HEK293T (cell line): ENCODE results near the gene B3GAT3.

Experiments used
- CTCF ChIA-PET: fragments of 350-600 bp; formaldehyde crosslinking; extraction: SDS; loops from one replicate; lab custom pipeline; 2021; ENCODE audit warnings: antibody characterized with exemption, inconsistent platforms; lab: Yijun Ruan, JAX
- POLR2A ChIA-PET: fragments of 350-600 bp; formaldehyde crosslinking; extraction: SDS; loops from one replicate; lab custom pipeline; 2020; ENCODE audit warnings: antibody characterized with exemption, inconsistent platforms; lab: Yijun Ruan, JAX
- DNase-seq: peaks from one replicate; pipeline ENCODE4 v3.0.0; 2012; ENCODE audit warnings: mixed read lengths; ENCODE audit errors: extremely low spot score
- ARNT ChIP-seq: fragments of 450-650 bp; IDR thresholded peaks from 2 replicates; pipeline ENCODE4 v1.6.1; 2017; ENCODE audit warnings: mild to moderate bottlenecking
- BHLHE40 ChIP-seq: fragments of 450-650 bp; IDR thresholded peaks from 2 replicates; pipeline ENCODE4 v1.6.1; 2016; ENCODE audit warnings: mild to moderate bottlenecking, moderate library complexity, borderline replicate concordance
- CTBP1 ChIP-seq: fragments of 450-650 bp; IDR thresholded peaks from 2 replicates; pipeline ENCODE4 v1.6.1; 2016; ENCODE audit warnings: borderline replicate concordance
- ELF4 ChIP-seq: fragments of 450-650 bp; IDR thresholded peaks from 2 replicates; pipeline ENCODE4 v1.6.1; 2017; ENCODE audit warnings: antibody characterized with exemption
- FOXA1 ChIP-seq: fragments of 450-650 bp; IDR thresholded peaks from 2 replicates; pipeline ENCODE4 v1.6.1; 2016; ENCODE audit warnings: mild to moderate bottlenecking
- FOXK2 ChIP-seq: fragments of 450-650 bp; IDR thresholded peaks from 2 replicates; pipeline ENCODE4 v1.6.1; 2016; ENCODE audit warnings: mild to moderate bottlenecking
- FOXM1 ChIP-seq: fragments of 450-650 bp; IDR thresholded peaks from 2 replicates; pipeline ENCODE4 v1.6.1; 2017; ENCODE audit warnings: mild to moderate bottlenecking, borderline replicate concordance
- HDGF ChIP-seq: fragments of 450-650 bp; IDR thresholded peaks from 2 replicates; pipeline ENCODE4 v1.6.1; 2017; ENCODE audit warnings: antibody characterized with exemption, borderline replicate concordance
- L3MBTL2 ChIP-seq: fragments of 450-650 bp; conservative IDR thresholded peaks from 2 replicates; pipeline ENCODE4 v1.6.1; 2016; ENCODE audit warnings: mild to moderate bottlenecking
- LEF1 ChIP-seq: fragments of 450-650 bp; IDR thresholded peaks from 2 replicates; pipeline ENCODE4 v1.6.1; 2017; ENCODE audit warnings: mild to moderate bottlenecking, borderline replicate concordance
- NFRKB ChIP-seq: fragments of 450-650 bp; IDR thresholded peaks from 2 replicates; pipeline ENCODE4 v1.6.1; 2016; ENCODE audit warnings: mild to moderate bottlenecking, moderate library complexity
- PKNOX1 ChIP-seq: fragments of 450-650 bp; IDR thresholded peaks from 2 replicates; pipeline ENCODE4 v1.6.1; 2016
- SP1 ChIP-seq: fragments of 450-650 bp; IDR thresholded peaks from 2 replicates; pipeline ENCODE4 v1.6.1; 2017
- SUZ12 ChIP-seq: fragments of 450-650 bp; IDR thresholded peaks from 2 replicates; pipeline ENCODE4 v1.6.1; 2016; ENCODE audit warnings: mild to moderate bottlenecking
- TARDBP ChIP-seq: fragments of 450-650 bp; IDR thresholded peaks from 2 replicates; pipeline ENCODE4 v1.6.1; 2016
- ZNF384 ChIP-seq: fragments of 450-650 bp; IDR thresholded peaks from 2 replicates; pipeline ENCODE4 v1.6.1; 2016

Gene B3GAT3

GRCh38 chr11:62612366-62613290 lies 9.2 kb downstream of the B3GAT3 start, which contains the start of the genes EML3 and ROM1:
TSS of gene EML3 (minus strand) at chr11:62612775. CDS start at chr11:62612457, 318 bp downstream.
TSS of gene ROM1 (plus strand) at chr11:62613257. CDS start at chr11:62613282, 25 bp downstream.
- no peak for TF ChIP-seq SP1
- TF ChIP-seq LEF1, result 0 out of 2 replicates have a peak, but pooled peaks have one; percentile 48
- TF ChIP-seq NFRKB, result no peak
- peak; percentile 84; the same call in 1 of the 2 replicates for TF ChIP-seq FOXM1
- CTCF ChIA-PET, result interaction anchor here (0.7 to 1.8 kb wide), 9 partner anchors 8 to 249 kb away, joined by 3 to 16 read pairs (median 5); partner anchors contain the start of genes MTA2 and TUT1
- DNase-seq, result peak; percentile 76
- POLR2A ChIA-PET, result interaction anchor here (0.6 to 3.0 kb wide), 16 partner anchors 9 to 229 kb away, joined by 3 to 21 read pairs (median 4); partner anchors contain the start of genes B3GAT3, C11orf98, CSKMT and GANAB

DNA sequence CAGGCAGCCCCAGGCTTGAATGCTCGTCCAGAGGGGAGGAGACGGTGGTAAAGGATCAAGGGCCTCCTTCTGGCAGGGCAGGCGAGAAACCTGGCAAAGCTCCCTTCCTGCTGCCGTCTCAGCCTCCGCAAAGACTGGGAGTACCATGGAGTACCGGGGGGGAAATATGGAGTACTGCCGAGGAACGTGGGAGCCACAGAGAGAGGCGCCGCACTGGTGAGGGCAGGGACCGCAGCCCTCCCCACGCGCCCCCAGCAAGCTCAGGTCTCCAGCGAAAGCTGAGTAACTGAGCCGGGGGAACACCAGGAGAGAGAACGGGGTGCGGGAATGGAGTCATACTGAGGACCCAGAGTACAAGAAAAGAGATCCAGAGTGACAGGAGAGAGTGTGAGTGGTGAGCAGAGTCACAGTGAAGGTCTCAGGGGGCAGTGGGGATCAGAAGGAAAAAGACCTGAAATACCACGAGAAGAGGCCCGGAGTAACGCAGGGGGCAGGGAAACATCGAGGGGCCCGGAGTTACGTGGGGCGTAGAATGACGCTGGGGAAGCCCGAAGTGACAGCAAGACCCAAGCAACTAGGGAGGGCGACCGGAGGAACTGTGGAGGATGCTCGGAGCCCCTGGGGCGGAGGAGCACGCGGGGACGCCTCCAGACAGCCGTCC lies 10.0 kb downstream of the B3GAT3 start:
- no peak for DNase-seq
- no peak for TF ChIP-seq SUZ12
- TF ChIP-seq LEF1, result no peak
- no peak for TF ChIP-seq PKNOX1
- no peak for TF ChIP-seq FOXK2
- TF ChIP-seq L3MBTL2, result no peak; the same call in 1 of the 2 replicates
- no peak for TF ChIP-seq SP1
- TF ChIP-seq NFRKB, result no peak
- TF ChIP-seq CTBP1, result no peak
- no peak for TF ChIP-seq TARDBP
- TF ChIP-seq BHLHE40, result no peak
- TF ChIP-seq ZNF384, result no peak
- TF ChIP-seq FOXM1, result no peak
- no peak for TF ChIP-seq ELF4
- TF ChIP-seq FOXA1, result no peak
- no peak for TF ChIP-seq ARNT
- no peak for TF ChIP-seq HDGF
- ChIA-PET CTCF (interaction anchor here (0.5 to 1.8 kb wide), 12 partner anchors 8 to 458 kb away, joined by 3 to 16 read pairs (median 4); partner anchors contain the start of genes MTA2 and TUT1), POLR2A (interaction anchor here (0.6 to 3.0 kb wide), 15 partner anchors 10 to 229 kb away, joined by 3 to 21 read pairs (median 5); partner anchors contain the start of genes B3GAT3, C11orf98, CSKMT and GANAB)

DNA sequence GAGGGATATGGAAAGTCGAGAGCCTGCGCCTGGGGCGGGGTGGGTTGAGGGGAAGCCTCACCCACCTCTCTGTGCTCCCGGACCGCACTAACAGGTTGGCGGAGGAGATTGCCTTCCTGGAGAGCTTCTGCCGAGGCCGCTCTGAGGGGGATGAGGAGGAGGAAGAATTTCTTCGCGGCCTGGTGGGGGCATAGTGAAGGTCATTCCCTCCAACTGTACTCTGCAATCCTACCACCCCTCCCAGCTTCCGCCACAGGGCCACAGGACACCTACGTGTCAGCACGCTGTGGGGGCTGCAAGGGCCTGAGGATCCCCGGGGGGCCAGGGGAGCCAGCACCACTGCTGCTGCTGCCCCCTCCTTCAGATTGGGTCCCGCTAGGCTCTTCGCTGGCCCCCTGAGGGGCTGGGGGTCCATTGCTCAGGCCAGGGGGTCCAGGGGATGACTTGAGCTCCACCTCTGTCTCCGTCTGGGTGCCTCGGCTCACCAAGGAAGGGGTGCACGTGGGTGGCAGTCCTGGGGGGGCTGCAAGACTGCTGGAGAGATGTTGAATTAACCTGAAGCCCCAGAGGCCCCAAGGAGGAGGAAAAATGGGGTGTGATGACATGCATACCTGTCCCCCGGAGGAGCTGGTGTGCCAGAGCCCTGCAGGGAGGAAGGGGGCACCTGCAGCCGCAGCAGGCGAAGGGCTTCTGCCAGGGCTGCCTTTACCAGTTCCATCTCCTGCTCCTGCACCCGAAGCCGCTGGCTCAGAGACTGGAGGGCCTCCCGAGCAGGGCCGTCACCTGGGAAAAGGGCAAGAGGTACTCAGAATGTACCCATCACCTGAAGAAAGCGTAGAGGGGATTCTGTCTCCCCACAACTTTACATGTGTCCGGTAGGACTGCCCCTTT lies 10.7 kb downstream of the B3GAT3 start:
- CTCF ChIA-PET, result interaction anchor here (0.5 to 1.8 kb wide), 12 partner anchors 9 to 459 kb away, joined by 3 to 16 read pairs (median 4); partner anchors contain the start of genes MTA2 and TUT1
- POLR2A ChIA-PET, result interaction anchor here (0.9 to 3.0 kb wide), 16 partner anchors 9 to 230 kb away, joined by 3 to 21 read pairs (median 6); partner anchors contain the start of genes B3GAT3, C11orf98, CSKMT and GANAB
- DNase-seq, result no peak
- TF ChIP-seq FOXA1 (no peak), NFRKB (no peak), SP1 (no peak), FOXM1 (no peak), PKNOX1 (no peak), ARNT (no peak), TARDBP (no peak), HDGF (no peak), BHLHE40 (no peak), ZNF384 (no peak), CTBP1 (no peak), FOXK2 (no peak), L3MBTL2 (no peak), SUZ12 (no peak), ELF4 (no peak), LEF1 (no peak)

DNA sequence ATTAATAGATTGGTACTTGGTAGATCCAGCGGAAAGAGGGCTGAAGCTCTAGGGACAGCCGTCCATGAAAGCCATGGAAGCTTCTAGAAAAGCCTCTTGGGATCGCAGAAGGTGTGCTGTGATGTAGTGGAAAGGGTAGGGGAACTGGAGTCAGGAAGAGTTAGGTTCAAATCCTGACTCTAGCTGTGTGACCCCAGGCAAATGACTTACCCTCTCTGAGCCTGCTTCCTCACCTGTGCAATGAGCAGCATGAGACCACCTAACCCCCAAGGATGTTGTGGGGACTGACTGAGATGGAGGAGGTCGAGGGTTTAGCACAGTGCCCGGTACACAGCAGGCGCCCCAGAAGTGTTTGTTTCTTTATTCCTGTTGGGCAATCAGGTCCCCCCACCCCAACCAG lies 11.4 kb downstream of the B3GAT3 start:
- TF ChIP-seq BHLHE40 (no peak), L3MBTL2 (no peak), TARDBP (no peak), FOXM1 (0 out of 2 replicates have a peak, but pooled peaks have one; percentile 10)
- no peak for DNase-seq
- POLR2A ChIA-PET, result interaction anchor here (0.9 to 2.3 kb wide), 5 partner anchors 10 to 79 kb away, joined by 3 to 10 read pairs (median 8); partner anchors contain the start of genes GANAB, LRRN4CL and TUT1
- CTCF ChIA-PET, result interaction anchor here (1.0 to 1.8 kb wide), 3 partner anchors 9 to 19 kb away, joined by 3 to 16 read pairs (median 4); partner anchors contain the start of gene TUT1

DNA sequence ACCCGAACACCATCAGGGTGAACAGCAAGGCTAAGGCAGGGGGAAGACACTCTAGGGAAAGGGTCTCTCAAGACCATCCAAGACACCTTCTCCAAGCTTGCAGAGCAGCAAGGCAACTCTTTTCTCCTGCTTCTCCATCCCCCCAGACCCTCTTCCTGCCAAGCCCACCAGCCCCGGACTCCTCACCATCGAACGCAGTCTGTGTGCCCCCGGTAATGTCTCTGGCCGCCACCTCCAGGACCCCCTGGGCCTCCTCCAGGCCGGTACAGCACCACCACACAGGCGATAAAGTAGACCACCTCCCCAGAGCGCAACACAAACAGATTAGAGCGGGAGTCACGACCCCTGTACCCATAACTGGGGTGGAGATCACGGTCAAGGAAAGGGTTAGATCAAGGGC lies 13.0 kb downstream of the B3GAT3 start:
- ChIA-PET CTCF (no interaction called here), POLR2A (interaction anchor here (1.7 to 2.3 kb wide), 2 partner anchors 17 to 153 kb away, joined by 4 to 10 read pairs; partner anchors contain the start of genes POLR2G and TUT1)
- no peak for DNase-seq
- TF ChIP-seq SP1 (no peak), FOXA1 (no peak), CTBP1 (no peak), FOXM1 (no peak), ZNF384 (no peak), HDGF (no peak), NFRKB (no peak), BHLHE40 (no peak), ARNT (no peak), FOXK2 (no peak), SUZ12 (no peak), ELF4 (no peak), L3MBTL2 (no peak), TARDBP (no peak), PKNOX1 (no peak)
